HG03039 (cell line): Measurements from ENCODE around the gene TNRC18.
"Not testable (repeated sequence)": the region's sequence is repeated elsewhere in the genome, so short reads cannot be mapped to it uniquely, and the experiment has no call there.

Source experiments
- ATAC-seq: cut with Tn5 transposase; IDR thresholded peaks from one replicate; pipeline ENCODE4 v1.9.1; 2021; ENCODE audit warnings: mild to moderate bottlenecking, moderate library complexity; ENCODE audit not compliant: unreplicated experiment

Gene TNRC18

GRCh38 chr7:5423306-5423975 lies at the start of gene TNRC18:
TNRC18 (minus strand) TSS chr7:5423834; CDS start chr7:5421246, 2,588 bp downstream.
- ATAC-seq: no peak

GRCh38 chr7:5472432-5473315 lies 49.0 kb upstream of the TNRC18 start:
- ATAC-seq: no peak

GRCh38 chr7:5471623-5472022 lies 48.0 kb upstream of the TNRC18 start:
- not testable (repeated sequence) for ATAC-seq

GRCh38 chr7:5470816-5471215 lies 47.2 kb upstream of the TNRC18 start:
- no peak for ATAC-seq

GRCh38 chr7:5470167-5470532 lies 46.5 kb upstream of the TNRC18 start:
- no peak for ATAC-seq

GRCh38 chr7:5469375-5470166 lies 45.9 kb upstream of the TNRC18 start:
- ATAC-seq: no peak

- no peak for ATAC-seq
Observed at GRCh38 chr7:5467645-5468044, 44.0 kb upstream of the TNRC18 start.

- no peak for ATAC-seq
Observed at GRCh38 chr7:5466551-5466950, 42.9 kb upstream of the TNRC18 start.

GRCh38 chr7:5463031-5463430 lies 39.4 kb upstream of the TNRC18 start:
- ATAC-seq: no peak

- ATAC-seq: no peak
Observed at GRCh38 chr7:5462216-5462615, 38.6 kb upstream of the TNRC18 start.

- no peak for ATAC-seq
Observed at GRCh38 chr7:5458921-5459480, 35.4 kb upstream of the TNRC18 start.

- no peak for ATAC-seq
Observed at GRCh38 chr7:5457245-5457735, 33.7 kb upstream of the TNRC18 start.

GRCh38 chr7:5456409-5456808 lies 32.8 kb upstream of the TNRC18 start:
- ATAC-seq: no peak

- ATAC-seq: no peak
Observed at GRCh38 chr7:5455581-5456219, 32.1 kb upstream of the TNRC18 start.

- ATAC-seq: no peak
Observed at GRCh38 chr7:5455175-5455574, 31.5 kb upstream of the TNRC18 start.

- ATAC-seq: no peak
Observed at GRCh38 chr7:5454485-5454884, 30.9 kb upstream of the TNRC18 start.

GRCh38 chr7:5453566-5454075 lies 30.0 kb upstream of the TNRC18 start:
- ATAC-seq: no peak

- ATAC-seq: no peak
Observed at GRCh38 chr7:5452937-5453540, 29.4 kb upstream of the TNRC18 start.

GRCh38 chr7:5452470-5452899 lies 28.9 kb upstream of the TNRC18 start:
- no peak for ATAC-seq

GRCh38 chr7:5451391-5451790 lies 27.8 kb upstream of the TNRC18 start:
- ATAC-seq: no peak
